Measurements from ENCODE around the gene COMMD4.
"Not testable (repeated sequence)": the region's sequence is repeated elsewhere in the genome, so short reads cannot be mapped to it uniquely, and the experiment has no call there.

The COMMD4 gene

DNA sequence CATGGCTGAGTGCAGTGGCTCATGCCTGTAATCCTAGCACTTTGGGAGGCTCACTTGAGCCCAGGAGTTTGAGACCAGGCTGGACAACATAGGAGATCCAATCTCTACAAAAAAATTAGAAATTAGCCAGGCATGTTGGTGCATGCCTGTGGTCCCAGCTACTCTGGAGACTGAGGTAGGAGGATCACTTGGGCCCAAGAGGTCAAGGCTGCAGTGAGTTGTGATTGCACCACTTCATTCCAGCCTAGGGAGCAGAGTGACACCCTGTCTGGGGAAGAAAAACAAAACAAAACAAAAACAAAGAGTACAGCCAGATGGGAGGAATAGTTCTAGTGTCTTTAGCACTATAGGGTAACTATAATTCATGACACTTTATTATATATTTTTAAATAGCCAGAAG, 26.2 kb upstream of the COMMD4 start:
- TF ChIP-seq, protein P1, sequence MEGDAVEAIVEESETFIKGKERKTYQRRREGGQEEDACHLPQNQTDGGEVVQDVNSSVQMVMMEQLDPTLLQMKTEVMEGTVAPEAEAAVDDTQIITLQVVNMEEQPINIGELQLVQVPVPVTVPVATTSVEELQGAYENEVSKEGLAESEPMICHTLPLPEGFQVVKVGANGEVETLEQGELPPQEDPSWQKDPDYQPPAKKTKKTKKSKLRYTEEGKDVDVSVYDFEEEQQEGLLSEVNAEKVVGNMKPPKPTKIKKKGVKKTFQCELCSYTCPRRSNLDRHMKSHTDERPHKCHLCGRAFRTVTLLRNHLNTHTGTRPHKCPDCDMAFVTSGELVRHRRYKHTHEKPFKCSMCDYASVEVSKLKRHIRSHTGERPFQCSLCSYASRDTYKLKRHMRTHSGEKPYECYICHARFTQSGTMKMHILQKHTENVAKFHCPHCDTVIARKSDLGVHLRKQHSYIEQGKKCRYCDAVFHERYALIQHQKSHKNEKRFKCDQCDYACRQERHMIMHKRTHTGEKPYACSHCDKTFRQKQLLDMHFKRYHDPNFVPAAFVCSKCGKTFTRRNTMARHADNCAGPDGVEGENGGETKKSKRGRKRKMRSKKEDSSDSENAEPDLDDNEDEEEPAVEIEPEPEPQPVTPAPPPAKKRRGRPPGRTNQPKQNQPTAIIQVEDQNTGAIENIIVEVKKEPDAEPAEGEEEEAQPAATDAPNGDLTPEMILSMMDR (IDR thresholded peaks at IDR 0.05; ENCODE audit: low read depth, low read length), result no peak
- H3K4me3 ChIP-seq (ENCODE audit: low read depth, low read length), result no peak overlapping the region

DNA sequence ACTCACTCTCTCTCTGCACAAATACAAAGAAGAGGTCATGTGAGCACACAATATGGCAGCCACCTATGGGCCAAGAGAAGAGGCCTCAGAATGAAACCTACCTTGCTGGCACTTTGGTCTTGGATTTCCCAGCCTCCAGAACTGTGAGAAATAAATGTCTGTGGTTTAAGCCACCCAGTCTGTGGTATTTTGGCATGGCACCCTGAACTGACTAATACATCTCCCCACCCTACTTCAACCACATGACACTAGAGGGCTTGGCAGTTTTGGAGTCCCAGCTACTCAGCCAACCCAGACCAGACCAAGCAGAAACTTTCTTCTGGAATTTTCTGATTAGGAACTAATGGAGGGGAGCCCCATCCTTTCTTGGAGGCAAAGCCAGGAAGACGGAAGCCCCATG, 23.3 kb upstream of the COMMD4 start:
- H3K4me3 ChIP-seq (ENCODE audit: low read depth, low read length), result not testable (repeated sequence)

DNA sequence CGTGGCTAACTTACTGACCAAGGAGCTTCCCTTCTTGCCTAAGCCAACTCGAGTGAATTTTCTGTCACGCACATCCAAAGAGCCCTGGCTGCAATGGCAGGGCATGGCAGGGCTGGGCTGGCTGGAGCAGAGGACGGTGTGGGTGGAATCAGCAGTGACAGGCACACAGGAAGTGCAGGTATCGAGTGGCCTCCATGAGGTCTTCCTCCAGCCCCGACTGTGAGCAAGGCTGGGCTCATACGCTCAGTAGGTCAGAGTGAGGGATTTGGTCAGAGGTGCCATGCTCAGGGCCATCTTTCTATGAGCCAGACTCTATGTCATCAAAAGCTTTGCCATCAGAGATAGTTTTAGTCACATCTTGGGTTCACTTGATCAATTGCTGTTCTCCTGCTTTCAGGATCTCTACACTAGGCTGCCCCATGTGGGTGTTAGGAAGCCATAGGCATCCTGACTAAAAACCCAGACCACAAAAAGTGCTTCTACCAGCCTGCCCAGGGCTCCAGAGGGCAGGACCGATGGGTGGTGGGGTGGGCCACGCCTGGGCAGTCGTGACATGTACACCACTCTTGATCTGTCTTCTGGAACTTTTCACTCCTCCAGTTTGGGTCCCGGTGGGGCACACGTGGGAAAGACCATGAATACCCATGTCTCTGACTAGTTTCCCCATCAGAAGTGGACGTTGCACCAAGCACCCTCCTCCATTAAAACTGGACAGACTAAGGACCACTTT, 22.6 kb upstream of the COMMD4 start:
- no peak overlapping the region for H3K4me3 ChIP-seq (ENCODE audit: low read depth, low read length)
- TF ChIP-seq, protein P1 (IDR thresholded peaks at IDR 0.05; ENCODE audit: low read depth, low read length), result no peak

DNA sequence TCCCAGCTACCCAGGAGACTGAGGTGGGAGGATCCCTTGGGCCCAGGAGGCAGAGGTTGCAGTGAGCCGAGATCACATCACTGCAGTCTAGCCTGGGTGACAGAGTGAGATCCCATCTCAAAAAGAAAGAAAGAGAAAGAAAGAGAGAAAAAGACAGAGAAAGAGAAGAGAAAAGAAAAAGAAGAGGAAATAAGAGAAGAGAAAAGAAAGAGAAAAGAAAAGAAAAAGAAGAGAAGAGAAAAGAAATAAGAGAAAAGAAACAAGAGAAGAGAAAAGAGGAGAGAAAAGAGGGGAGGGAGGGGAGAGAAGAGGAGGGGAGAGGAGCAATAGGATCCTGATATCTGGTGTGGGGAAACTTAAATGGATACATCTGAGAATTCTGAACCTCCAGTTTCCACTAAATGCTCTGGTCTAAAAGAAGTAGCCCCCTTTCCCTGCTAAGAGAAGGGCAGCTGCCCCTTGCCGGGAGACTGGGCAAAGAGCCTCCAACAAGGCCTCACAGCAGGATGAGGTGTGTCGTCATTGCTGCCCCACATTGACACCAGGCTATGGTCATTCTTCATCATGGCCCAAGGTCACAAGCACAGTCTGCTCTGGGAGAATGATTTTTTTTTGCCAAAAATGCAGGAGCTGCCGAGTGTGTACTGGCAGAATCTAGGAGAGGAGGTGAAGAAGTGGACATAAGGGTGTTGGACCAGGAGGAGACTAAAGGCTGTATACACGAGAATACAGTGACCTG, 21.1 kb upstream of the COMMD4 start:
- TF ChIP-seq, protein P1 (IDR thresholded peaks at IDR 0.05; ENCODE audit: low read depth, low read length), result no peak
- no peak overlapping the region for H3K4me3 ChIP-seq (ENCODE audit: low read depth, low read length)

DNA sequence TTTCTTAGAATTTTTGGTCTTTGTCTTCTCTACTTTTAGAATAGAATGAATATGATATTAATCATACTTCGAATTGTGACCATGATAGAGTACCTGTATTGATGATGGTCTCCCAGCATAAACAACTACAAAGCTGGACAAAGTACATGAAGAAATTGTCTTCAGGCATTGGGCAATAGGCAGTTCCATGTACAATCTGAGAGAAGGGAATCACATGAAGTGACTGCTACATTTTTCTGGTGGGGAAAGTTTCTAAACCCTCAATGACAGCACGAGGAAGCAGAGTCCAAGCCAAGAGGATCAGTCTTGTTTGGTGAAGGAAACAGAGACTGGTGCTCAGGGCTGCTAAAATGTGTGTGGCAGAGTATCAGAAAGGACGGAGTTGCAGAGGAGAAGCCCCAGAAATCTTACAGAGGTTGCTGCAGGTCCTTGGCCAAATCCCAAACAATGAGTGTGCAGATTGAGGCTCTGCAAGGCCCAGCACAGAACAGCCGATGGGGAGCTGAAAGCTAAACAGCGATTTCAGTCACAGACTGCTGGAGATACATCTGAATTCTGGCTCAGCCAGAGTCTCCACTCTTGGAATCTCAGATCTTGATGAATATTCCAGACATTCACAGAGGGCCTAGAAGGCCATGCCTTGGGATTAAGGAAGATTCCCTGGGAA, 16.5 kb upstream of the COMMD4 start:
- not testable (repeated sequence) for H3K4me3 ChIP-seq (ENCODE audit: low read depth, low read length)

DNA sequence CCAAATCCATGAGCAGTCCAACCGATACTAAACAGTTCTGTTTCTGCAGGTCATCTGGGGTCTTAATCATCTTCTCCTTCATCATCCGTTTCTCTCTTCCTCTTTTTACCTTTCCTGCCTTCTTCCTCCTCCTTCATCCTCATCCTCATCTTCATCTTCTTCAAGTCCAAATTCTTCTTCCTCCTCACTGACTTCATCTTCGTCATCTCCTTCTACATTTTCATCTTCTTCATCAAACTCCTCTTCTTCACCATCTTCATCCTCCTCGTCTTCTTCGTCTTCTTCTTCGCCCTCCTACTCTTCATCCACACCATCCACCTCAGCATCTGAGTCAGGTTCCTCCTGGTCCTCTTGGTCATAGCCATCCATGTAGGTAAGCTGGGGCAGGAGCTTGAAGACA, 14.2 kb upstream of the COMMD4 start:
- TF ChIP-seq, protein P1 (IDR thresholded peaks at IDR 0.05; ENCODE audit: low read depth, low read length), result no peak

DNA sequence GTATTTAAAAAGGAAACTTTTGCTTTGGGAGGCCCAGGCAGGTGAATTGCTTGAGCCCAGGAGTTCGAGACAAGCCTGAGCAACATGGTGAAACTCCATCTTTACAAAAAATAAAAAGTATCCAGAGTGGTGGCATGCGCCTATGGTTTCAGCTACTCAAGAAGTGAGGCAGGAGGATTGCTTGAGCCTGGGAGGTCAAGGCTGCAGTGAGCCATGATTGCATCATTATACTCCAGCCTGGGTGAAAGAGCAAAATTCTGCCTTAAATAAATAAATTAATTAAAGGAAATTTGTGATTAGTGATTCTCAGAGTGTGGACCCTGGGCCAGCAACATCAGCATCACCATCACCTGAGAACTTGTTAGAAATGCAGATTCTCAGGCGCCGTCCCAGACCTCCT, 9.9 kb upstream of the COMMD4 start:
- TF ChIP-seq, protein P1 (IDR thresholded peaks at IDR 0.05; ENCODE audit: low read depth, low read length), result no peak
- no peak overlapping the region for H3K4me3 ChIP-seq (ENCODE audit: low read depth, low read length)

More for the DNA sequence above, 14.2 kb upstream of the COMMD4 start:
- no peak overlapping the region for H3K4me3 ChIP-seq (ENCODE audit: low read depth, low read length)

DNA sequence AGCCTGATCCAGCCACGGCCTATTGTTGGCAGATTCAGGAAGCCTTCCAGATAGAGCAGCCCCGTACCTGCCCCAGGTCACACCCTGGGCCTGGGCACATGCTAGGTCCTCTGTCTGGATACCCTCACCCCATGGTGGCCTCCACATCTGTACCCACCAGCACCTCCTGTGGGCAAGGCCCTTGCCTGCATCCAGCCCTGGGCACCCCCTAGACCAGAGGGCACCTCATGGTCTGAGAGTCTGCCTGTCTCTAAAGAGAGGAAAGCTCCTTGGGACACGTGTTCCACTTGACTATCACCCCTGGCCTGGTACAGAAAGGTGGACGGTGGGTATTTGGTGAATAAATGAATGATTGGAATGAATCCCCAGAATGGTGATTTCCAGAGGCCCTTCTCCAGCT, 8.9 kb upstream of the COMMD4 start:
- H3K4me3 ChIP-seq (ENCODE audit: low read depth, low read length), result no peak overlapping the region
- TF ChIP-seq, protein P1 (IDR thresholded peaks at IDR 0.05; ENCODE audit: low read depth, low read length), result no peak
